Neural progenitor cell (in vitro differentiated cells): ENCODE data around the gene RANBP1. TPM values are rescaled to one million over a fixed set of nuclear protein-coding genes. Genes with fewer than 3 reads are reported as not detected.

Source experiments
- DNase-seq: peaks from one replicate; pipeline ENCODE4 v3.0.0-alpha.2; 2016; ENCODE audit warnings: low spot score
- H2AFZ ChIP-seq: fragments of 200-600 bp; sonication (generic); replicated peaks from 2 replicates; pipeline ENCODE4 v1.6.1; 2016; ENCODE audit warnings: antibody characterized with exemption
- H3F3A ChIP-seq: fragments of 200-600 bp; sonication (generic); 2 replicates; pipeline ENCODE4 v1.6.1; 2016; ENCODE audit warnings: antibody characterized with exemption, low read depth
- H3K27ac ChIP-seq: fragments of 200-600 bp; sonication (generic); 2 replicates; pipeline ENCODE4 v1.5.1; 2016; ENCODE audit warnings: mild to moderate bottlenecking
- H3K27me3 ChIP-seq: fragments of 200-600 bp; sonication (generic); 2 replicates; pipeline ENCODE4 v1.6.1; 2016; ENCODE audit warnings: mild to moderate bottlenecking, moderate library complexity
- H3K36me3 ChIP-seq: fragments of 200-600 bp; sonication (generic); 2 replicates; pipeline ENCODE4 v1.5.1; 2016
- H3K4me1 ChIP-seq: fragments of 200-600 bp; sonication (generic); 2 replicates; pipeline ENCODE4 v1.6.1; 2016; ENCODE audit warnings: mixed run types
- H3K4me2 ChIP-seq: fragments of 200-600 bp; sonication (generic); 2 replicates; pipeline ENCODE4 v1.6.1; 2016
- H3K4me3 ChIP-seq: fragments of 200-600 bp; sonication (generic); 2 replicates; pipeline ENCODE4 v1.5.1; 2016
- H3K79me2 ChIP-seq: fragments of 200-600 bp; sonication (generic); 2 replicates; pipeline ENCODE4 v1.6.1; 2016; ENCODE audit warnings: low read depth
- H3K9ac ChIP-seq: fragments of 200-600 bp; sonication (generic); 2 replicates; pipeline ENCODE4 v1.6.1; 2016
- H3K9me3 ChIP-seq: fragments of 200-600 bp; sonication (generic); 2 replicates; pipeline ENCODE4 v1.5.1; 2016; ENCODE audit warnings: low read depth
- H4K20me1 ChIP-seq: fragments of 200-600 bp; sonication (generic); 2 replicates; pipeline ENCODE4 v1.6.1; 2016; ENCODE audit warnings: low read depth
- H3K27ac Mint-ChIP-seq: 3 replicates; pipeline ENCODE4 v1.8.0; 2021; ENCODE audit warnings: mixed read lengths
- H3K27me3 Mint-ChIP-seq: 2 replicates; pipeline ENCODE4 v1.8.0; 2022; ENCODE audit warnings: low read depth, mild to moderate bottlenecking, inconsistent platforms, moderate library complexity, mixed read lengths; ENCODE audit not compliant: insufficient read depth
- H3K36me3 Mint-ChIP-seq: 3 replicates; pipeline ENCODE4 v1.8.0; 2021; ENCODE audit warnings: mixed read lengths
- H3K4me1 Mint-ChIP-seq: 3 replicates; pipeline ENCODE4 v1.8.0; 2021; ENCODE audit warnings: mixed read lengths
- H3K4me3 Mint-ChIP-seq: 3 replicates; pipeline ENCODE4 v1.8.0; 2021; ENCODE audit warnings: mild to moderate bottlenecking, moderate library complexity, mixed read lengths
- H3K9me3 Mint-ChIP-seq: 3 replicates; pipeline ENCODE4 v1.8.0; 2020; ENCODE audit warnings: mixed read lengths
- EZH2 ChIP-seq: fragments of 200-600 bp; sonication (generic); IDR thresholded peaks from 2 replicates; pipeline ENCODE4 v1.6.1; 2017; ENCODE audit warnings: antibody characterized with exemption, mild to moderate bottlenecking, moderate library complexity
- EZH2phosphoT487 ChIP-seq: fragments of 200-600 bp; sonication (generic); IDR thresholded peaks from 2 replicates; pipeline ENCODE4 v1.6.1; 2017; ENCODE audit warnings: antibody characterized with exemption
- total RNA-seq: library from RNA; depleted of rRNA; stranded (reverse); fragments of >200 nt; gene quantifications from 2 replicates; pipeline ENCODE4 v1.2.3, GENCODE V29; 2015; ENCODE audit warnings: low replicate concordance
- TF ChIP-seq, protein P1 (sequence below): fragments of 200-600 bp; sonication (generic); IDR thresholded peaks from 2 replicates; pipeline ENCODE4 v1.5.1; 2017; ENCODE audit warnings: antibody characterized with exemption, mild to moderate bottlenecking

The RANBP1 gene
- total RNA-seq, 1 donor from 2014 or later = 918 TPM

- DNase-seq = no peak
- Histone ChIP-seq H3K4me2 (no peak overlapping the region), H3K9ac (no peak overlapping the region), H3K9me3 (no peaks in the 10 kb centered on the region), H3K79me2 (peaks cover 61% of the 10 kb centered on the region), H3K4me1 (no peaks in the 10 kb centered on the region), H3K27me3 (no peaks in the 10 kb centered on the region), H3K4me3 (no peak overlapping the region), H2AFZ (no peak overlapping the region), H3F3A (peaks cover 4% of the 10 kb centered on the region), H4K20me1 (peaks cover 51% of the 10 kb centered on the region), H3K27ac (no peak overlapping the region), H3K36me3 (peaks cover 32% of the 10 kb centered on the region)
- TF ChIP-seq, protein P1, sequence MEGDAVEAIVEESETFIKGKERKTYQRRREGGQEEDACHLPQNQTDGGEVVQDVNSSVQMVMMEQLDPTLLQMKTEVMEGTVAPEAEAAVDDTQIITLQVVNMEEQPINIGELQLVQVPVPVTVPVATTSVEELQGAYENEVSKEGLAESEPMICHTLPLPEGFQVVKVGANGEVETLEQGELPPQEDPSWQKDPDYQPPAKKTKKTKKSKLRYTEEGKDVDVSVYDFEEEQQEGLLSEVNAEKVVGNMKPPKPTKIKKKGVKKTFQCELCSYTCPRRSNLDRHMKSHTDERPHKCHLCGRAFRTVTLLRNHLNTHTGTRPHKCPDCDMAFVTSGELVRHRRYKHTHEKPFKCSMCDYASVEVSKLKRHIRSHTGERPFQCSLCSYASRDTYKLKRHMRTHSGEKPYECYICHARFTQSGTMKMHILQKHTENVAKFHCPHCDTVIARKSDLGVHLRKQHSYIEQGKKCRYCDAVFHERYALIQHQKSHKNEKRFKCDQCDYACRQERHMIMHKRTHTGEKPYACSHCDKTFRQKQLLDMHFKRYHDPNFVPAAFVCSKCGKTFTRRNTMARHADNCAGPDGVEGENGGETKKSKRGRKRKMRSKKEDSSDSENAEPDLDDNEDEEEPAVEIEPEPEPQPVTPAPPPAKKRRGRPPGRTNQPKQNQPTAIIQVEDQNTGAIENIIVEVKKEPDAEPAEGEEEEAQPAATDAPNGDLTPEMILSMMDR = no peak
- no peak for TF ChIP-seq EZH2
- TF ChIP-seq EZH2phosphoT487 = no peak
- Mint-ChIP-seq H3K36me3 (peaks cover 78% of the 10 kb centered on the region), H3K27me3 (peaks cover 5% of the 10 kb centered on the region), H3K4me3 (no peak overlapping the region), H3K27ac (peak overlapping the region; percentile 44), H3K4me1 (no peaks in the 10 kb centered on the region), H3K9me3 (no peaks in the 10 kb centered on the region)
These were observed 20.4 kb upstream of the RANBP1 start for GRCh38 chr22:20095521-20095920.

DNA sequence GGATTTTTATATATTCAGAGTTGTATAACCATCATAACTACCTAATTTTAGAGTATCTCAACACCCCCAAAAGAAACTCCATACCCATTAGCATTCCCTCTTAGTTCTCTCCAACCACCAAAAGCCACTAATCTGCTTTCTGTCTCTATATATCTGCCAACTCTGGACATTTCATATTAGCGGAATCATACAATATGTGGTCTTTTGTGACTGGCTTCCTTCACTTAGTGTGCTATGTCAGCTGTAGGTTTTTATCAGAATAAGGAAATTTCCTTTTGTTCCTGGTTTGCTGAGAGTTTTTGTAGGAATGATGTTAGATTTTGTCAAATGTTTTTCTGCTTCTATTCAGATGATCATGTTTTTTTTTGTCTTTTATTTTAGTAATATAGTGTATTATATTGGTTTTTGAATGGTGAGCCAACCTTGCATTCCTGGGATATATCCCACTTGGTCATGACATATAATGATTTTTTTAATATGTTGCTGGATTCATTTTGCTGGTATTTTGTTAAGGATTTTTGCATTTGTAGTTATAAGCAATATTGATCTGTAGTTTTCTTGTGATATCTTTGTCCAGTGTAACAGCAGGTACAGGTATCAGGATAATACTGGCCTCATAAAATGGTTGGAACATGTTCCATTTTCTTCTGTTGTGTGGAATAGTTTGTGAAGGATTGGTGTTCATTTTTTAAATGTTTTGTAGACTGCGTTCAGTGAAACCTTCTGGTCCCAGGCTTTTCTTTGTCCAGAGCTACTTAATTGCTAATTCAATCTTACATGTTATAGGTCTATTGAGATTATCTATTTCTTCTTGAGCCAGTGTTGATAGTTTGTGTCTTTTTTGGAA, 19.1 kb upstream of the RANBP1 start:
- Mint-ChIP-seq H3K27ac (no peak overlapping the region), H3K36me3 (peaks cover 72% of the 10 kb centered on the region), H3K27me3 (peaks cover 2% of the 10 kb centered on the region), H3K9me3 (no peaks in the 10 kb centered on the region), H3K4me1 (no peaks in the 10 kb centered on the region), H3K4me3 (no peak overlapping the region)
- H3F3A ChIP-seq = no peaks in the 10 kb centered on the region
- H2AFZ ChIP-seq = no peak overlapping the region
- H3K36me3 ChIP-seq = peaks cover 30% of the 10 kb centered on the region
- H3K4me3 ChIP-seq = no peak overlapping the region
- no peak overlapping the region for H3K9ac ChIP-seq
- H3K9me3 ChIP-seq = no peaks in the 10 kb centered on the region
- no peak overlapping the region for H3K4me2 ChIP-seq
- no peaks in the 10 kb centered on the region for H3K4me1 ChIP-seq
- no peak for DNase-seq
- no peak overlapping the region for H3K27ac ChIP-seq
- H3K79me2 ChIP-seq = peaks cover 66% of the 10 kb centered on the region
- no peaks in the 10 kb centered on the region for H3K27me3 ChIP-seq
- no peak for TF ChIP-seq EZH2phosphoT487
- TF ChIP-seq, protein P1 = no peak
- no peak for TF ChIP-seq EZH2
- H4K20me1 ChIP-seq = peaks cover 45% of the 10 kb centered on the region

DNA sequence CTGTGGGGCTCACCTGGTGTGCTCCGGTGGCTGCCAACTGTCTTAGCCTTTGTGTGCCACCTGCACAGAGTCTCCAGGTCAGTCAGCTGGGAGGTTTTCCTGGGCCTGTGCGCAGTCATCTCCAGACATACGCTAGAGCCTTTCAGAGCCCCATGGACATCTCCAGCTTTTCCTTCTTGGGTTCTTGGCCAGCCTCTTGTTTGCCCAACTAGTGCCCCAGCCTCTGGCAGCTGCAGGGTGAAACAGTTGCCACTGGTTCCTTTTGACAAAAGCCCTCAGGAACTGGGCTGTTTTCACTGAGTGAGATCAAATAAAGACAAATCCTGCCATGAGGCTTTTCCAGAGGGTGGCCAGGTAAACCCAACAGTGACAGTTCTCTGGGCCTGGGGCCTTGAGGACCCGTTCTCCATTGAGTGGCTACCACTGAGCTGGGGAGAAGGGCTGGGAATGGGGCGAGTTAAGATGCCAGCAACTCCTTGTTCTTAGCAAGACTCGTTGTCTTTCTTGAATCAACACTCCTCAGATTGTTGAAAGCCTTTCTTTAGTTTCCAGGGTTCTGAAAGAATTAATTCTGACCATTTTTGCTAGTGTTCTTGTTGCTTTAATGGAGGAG, 16.7 kb upstream of the RANBP1 start:
- TF ChIP-seq, protein P1 = no peak
- TF ChIP-seq EZH2phosphoT487 (no peak), EZH2 (no peak)
- Histone ChIP-seq H3K27ac (no peak overlapping the region), H4K20me1 (peaks cover 63% of the 10 kb centered on the region), H3F3A (no peaks in the 10 kb centered on the region), H2AFZ (no peak overlapping the region), H3K9me3 (no peaks in the 10 kb centered on the region), H3K4me2 (no peak overlapping the region), H3K79me2 (peaks cover 88% of the 10 kb centered on the region), H3K4me1 (no peaks in the 10 kb centered on the region), H3K9ac (no peak overlapping the region), H3K4me3 (no peak overlapping the region), H3K36me3 (peaks cover 38% of the 10 kb centered on the region), H3K27me3 (no peaks in the 10 kb centered on the region)
- no peaks in the 10 kb centered on the region for H3K27me3 Mint-ChIP-seq
- DNase-seq = no peak
- no peaks in the 10 kb centered on the region for H3K4me1 Mint-ChIP-seq
- no peak overlapping the region for H3K27ac Mint-ChIP-seq
- peaks cover 62% of the 10 kb centered on the region for H3K36me3 Mint-ChIP-seq
- H3K4me3 Mint-ChIP-seq = no peak overlapping the region
- no peaks in the 10 kb centered on the region for H3K9me3 Mint-ChIP-seq
